ENCODE measurements around the gene SLC22A7.
A peak's percentile ranks its signal among the peaks of the same experiment; 100 is the strongest.
"Not testable (repeated sequence)": the region's sequence is repeated elsewhere in the genome, so short reads cannot be mapped to it uniquely, and the experiment has no call there.

SLC22A7 gene

DNA sequence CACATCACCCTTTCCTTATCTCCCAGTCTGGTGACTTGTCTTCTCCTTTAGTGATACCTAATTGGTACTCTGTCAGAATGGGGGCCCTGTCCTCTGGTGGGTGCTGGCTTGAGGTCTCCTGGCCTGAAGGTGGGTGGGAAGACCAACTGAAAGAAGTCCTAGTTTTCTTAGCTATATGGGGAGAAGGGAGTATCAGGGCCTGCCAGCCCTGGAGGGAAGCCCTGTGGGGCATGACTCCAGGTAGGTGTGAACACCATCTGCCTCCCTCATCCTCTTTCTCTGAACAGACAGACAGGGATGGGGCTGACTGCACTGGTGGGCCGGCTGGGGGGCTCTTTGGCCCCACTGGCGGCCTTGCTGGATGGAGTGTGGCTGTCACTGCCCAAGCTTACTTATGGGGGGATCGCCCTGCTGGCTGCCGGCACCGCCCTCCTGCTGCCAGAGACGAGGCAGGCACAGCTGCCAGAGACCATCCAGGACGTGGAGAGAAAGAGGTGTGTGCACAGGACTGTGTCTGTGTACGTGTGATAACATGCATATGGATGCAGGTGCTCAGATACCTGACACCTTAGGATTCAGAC, 5.8 kb downstream of the SLC22A7 start:
- DNase-seq: no peak

DNA sequence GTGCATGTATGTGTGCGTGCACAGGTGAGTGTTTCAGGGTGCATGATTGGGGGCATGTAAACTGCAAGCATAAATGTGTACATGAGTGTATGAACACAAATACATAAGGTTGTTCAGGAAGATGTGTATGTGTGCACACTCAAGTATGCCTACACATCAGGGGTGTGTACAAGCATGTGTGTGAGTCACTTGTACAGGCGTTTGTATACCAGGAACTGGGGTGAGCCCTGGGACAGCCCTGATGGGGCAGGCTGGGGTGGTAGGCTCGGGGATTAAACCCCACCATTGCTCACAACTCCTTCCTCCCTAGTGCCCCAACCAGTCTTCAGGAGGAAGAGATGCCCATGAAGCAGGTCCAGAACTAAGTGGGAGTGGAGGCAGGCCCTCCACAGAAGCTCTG, 6.3 kb downstream of the SLC22A7 start:
- DNase-seq: no peak

DNA sequence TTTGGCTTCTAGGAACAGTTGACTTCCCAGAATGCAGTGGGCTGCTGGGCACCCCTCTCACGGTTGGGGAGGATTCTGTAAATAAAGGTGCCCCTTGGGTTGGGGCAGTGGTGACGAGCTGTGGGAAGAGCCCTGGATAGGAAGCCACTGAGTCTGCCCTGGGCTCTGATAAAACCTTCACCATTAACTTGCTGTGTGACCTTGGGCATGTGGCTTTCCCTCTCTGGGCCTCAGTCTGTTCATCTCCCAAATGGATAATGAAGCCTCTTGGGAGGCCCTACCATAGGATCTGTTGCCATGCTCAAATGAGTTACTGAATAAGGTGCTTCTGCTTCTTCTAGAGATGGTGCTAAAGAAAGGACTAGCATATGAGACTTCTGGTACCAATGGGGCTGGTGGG, 6.8 kb downstream of the SLC22A7 start:
- DNase-seq: no peak

DNA sequence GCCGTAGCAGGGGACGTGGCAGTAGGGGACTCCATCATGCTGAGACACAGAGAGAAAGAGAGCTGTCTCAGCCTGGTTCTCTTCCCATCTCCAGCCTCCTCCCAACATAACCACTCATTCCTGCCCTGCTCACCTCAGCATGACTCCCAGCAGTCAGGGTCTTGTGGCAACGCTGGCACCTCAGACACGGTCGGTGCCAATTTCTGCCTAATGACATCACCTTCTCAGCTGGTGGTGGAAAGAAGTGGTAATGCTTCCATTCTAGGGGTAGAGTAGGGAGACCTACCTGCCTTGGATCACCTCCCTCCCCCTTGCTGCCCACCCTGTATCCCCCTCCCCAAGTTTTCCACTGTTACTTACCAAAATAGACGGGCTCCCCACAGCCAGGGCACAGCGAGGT, 8.0 kb downstream of the SLC22A7 start:
- no peak for DNase-seq

DNA sequence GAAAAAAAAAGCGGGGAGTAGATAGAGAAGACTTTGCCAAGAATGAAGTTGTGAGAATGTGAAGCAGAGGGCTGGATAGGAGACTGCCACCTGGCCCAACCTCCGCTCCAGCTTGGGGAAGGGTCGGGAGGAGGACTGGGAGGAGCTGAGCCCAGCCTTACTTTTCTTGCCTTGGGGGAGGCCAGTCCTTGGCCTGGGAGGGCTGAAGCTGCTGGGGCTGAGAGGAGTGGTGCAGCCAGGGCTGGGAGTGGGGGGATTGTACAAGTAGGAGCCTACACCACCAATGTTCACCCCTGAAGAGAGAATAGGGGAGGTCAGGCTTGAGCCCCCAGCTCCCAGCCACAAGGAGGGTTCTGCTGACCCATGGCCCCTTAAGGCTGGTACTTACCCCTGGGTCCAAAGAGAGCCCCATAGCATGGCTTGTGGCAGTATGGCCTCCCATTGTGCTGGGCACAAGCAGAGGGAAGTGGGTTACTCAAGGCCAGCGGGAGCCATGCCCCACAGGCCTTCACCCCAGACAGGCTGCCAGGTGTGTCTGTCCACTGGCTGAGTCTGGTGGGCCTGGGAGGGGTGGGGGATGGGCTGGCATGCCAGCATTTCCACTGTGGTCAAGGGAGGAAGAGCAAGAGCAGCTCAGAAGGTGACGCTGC, 9.5 kb downstream of the SLC22A7 start:
- no peak for DNase-seq

DNA sequence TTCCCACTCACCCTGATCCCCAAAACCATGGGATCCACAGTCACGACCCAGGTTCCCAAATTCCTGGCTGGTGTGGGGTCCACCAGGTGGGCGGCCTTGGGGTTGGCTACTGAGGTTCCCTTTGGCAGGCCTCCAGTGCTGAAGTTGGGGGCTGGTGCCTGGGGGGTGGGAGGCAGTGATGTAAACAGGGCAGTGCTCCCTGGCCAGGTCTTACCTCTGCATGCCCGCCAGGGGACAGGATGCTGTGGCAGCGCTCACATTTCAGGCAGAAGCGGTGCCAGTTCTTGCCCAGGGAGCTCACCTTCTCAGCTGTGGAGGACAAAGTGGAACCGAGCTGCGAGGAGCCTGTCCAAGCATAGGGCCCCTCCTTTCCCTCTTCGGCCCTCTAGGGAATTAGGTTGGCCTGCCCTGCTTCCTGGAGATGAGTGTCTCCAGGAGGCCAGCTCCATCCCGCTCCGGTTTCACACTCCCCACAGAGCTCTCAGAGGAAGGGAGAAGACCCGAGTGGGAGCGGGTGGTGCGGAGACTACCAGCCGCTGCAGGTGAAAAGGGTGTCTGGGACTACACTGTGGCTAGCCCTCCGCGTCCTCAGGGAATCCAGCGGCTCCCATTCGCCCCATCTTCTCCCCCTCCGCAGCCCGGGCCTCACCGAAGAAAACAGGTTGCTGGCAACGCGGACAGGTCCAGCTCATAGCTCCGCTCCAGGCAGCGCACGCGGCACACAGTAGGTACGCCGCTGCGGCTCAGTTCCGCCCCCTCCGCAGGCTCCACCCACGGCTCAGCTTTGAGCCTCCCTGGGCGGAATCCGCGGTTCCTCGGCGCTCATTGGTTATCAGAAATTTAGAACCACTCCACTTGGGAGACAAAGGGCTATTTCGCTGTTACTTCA, 10.3 kb downstream of the SLC22A7 start, which contains the start of gene CRIP3:
TSS of gene CRIP3 (minus strand) at position 726 of the 889 bp plus-strand sequence. CDS start at position 692, 34 bp downstream.
- peak; percentile 49 for DNase-seq

DNA sequence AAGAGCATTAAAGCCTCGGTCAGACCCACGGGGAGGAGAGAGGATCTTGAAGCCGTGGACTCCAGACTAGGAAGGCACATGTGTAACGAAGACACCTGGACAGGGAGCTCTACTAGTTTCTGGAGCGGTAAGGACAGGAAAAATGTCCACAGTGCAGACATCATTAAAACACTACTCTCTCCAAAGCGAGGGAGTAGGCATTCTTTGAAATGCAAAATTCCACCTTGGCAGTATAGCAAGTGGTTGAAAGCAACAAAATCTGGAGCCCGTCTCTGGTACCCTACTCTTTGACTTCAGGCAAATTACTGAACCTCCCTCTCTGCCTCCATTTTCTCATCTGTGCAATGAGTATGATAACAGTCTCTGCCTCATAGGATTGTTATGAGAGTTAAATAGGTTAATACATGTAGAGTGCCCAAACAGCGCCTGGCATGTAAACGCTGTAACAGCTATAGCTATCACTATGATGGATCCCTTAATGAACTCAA, 11.0 kb downstream of the SLC22A7 start:
- DNase-seq: no peak

DNA sequence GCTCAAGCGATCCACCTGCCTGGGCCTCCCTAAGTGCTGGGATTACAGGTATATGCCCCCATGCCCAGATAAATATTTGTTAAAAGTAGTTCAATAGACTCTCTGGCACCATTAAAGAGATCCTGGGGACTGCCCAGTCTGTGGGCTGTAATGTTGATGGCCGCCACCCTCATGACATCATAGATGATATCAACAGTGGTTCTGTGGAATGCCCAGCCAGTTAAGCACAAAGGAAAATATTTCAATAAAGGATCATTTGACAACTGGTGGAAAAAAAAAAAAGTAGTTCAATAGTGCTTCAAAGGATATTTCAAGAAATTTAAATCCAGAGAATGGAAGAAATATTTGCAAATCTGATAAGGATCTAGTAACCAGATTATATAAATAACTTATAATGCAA, 12.1 kb downstream of the SLC22A7 start:
- no peak for DNase-seq

DNA sequence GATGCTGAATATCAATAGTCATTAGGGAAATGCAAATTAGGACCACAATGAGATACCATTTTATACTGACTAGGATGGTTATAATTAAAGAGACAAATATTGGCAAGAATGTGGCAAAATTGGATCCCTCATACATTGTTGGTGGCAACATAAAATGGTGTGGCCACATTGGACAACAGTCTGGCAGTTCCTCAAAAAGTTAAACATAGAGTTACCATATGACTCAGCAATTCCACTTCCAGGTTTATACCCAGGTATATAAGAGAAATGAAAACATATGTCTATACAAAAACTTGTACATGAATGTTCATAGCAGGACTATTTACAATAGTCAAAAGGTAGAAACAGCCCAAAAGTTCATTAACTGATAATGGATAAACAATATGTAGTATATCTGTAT, 12.6 kb downstream of the SLC22A7 start:
- no peak for DNase-seq

DNA sequence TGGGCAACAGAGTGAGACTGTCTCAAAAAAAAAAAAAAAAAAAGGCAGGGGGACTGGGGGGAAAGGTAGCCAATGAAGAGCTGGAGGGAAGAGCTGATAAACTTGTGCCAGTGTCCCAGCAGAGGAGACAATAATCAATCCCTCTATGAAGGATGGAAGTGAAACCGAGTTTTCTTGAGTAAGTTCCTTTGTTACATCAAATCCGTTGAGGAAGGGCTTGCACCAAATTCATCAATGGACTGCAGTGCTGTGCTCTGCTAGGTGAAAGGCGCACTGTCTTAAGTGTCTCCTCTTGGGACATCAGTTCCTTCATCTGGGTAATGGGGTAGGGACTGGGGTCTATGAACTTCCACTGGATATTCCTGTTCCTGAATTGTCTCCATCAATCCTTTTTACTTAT, 13.6 kb downstream of the SLC22A7 start:
- no peak for DNase-seq

DNA sequence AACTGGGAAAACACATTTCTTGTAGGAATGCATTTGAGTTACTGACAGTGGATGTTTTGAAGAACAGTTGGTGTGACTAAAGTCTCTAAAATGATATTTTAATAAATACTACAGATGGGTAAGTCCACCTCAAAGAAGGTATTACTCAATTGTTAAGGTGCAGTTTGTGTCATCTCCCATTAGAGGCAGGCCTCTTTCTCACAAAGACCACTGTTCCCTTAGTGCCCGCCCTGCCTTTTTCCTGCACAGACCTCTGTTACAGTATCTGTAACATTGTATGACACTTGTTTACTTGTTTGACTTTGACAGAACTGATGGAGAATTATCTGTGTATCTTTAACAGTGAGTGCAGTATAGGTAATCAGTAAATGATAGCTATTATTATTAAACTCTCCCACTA, 15.8 kb downstream of the SLC22A7 start:
- DNase-seq: no peak

DNA sequence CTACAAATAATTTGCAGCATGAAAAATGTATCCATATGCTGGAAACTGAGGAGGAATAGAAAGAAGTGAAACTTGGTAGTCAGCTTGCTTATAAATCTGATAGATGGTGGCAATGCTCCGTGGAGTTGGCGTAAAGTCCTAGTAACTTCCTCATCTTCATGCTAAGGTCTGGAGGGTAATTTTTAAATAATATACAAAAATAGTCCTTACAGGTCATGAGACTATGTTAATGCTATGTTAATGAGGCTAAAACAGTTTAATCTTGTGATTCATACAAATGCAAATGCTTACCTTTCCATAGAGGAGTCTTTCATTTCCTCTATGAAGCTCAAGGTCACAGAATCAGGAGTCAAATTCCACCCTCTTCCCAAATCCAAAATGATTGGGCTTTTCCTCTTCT, 20.0 kb downstream of the SLC22A7 start:
- no peak for DNase-seq

DNA sequence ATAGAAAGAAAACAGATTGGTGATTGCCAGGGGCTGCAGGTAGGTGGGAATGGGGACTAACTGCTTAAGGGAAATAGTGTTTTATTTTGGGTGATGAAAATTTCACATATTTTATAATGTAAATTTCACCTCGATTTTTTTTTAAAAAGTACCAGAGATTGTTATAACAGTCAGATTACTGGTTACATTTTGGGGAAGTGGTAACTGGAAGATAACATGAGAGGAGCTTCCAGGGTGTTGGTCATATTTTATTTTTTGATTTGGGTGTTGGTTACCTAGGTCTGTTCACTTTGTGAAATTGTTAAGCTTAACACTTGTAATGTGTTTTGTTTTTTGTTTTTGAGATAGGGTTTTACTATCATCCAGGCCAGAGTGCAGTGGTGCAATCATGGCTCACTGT, 27.8 kb downstream of the SLC22A7 start:
- no peak for DNase-seq

DNA sequence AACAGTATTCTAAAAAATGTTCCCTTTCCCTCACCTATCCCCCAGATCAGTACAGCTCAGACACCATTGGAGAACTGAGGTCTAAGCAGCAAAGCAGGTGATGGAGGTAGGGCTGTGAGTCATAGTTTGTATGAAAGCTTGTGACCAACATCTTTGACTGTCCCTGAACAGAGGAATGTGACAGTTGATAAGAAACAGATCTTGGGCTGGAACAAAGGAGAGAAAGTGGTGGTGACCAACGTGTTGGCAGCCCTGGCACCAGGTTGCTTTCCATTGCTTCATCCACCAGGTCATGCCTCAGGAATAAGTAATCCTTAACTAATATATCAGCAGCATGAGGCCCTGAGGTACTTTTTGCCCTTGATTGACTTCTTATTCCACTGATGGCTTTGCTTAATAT, 30.5 kb downstream of the SLC22A7 start:
- DNase-seq: no peak

DNA sequence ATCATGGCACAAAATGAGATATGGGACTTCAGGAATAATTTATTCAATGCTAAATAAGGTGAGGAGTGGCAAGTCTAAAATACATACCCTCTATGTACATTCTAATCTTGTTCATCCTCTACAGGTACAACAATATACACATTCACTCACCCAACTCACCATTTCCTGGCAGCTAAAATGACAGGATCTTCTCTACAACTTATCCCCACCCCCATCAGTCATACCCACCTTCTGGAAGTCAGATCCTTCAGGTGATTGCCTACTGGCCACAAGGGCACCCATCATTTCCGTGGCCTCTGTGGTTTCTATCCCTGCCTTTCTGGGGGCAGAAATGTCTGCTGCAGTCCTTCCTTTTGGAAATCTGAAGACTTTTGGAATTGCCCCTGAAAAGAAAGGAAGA, 33.4 kb downstream of the SLC22A7 start:
- no peak for DNase-seq

DNA sequence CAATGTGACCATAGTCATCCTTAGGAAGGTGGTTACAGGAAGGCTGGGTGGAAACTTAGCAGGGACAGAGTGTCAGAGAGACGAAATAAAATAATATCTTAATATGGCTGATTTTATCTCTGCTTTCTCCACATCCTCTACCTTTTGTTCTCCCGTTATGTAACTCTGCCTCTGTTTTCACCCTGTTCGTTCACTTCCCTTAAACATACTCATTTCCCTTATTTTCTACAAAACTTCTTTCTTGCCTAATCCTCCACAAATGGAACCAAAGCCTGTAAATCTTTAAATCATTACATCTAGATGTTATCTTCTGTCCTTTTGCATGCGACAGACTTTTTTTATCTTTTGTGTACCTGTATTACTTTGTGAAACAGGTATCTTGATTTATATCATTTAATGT, 33.8 kb downstream of the SLC22A7 start:
- no peak for DNase-seq

DNA sequence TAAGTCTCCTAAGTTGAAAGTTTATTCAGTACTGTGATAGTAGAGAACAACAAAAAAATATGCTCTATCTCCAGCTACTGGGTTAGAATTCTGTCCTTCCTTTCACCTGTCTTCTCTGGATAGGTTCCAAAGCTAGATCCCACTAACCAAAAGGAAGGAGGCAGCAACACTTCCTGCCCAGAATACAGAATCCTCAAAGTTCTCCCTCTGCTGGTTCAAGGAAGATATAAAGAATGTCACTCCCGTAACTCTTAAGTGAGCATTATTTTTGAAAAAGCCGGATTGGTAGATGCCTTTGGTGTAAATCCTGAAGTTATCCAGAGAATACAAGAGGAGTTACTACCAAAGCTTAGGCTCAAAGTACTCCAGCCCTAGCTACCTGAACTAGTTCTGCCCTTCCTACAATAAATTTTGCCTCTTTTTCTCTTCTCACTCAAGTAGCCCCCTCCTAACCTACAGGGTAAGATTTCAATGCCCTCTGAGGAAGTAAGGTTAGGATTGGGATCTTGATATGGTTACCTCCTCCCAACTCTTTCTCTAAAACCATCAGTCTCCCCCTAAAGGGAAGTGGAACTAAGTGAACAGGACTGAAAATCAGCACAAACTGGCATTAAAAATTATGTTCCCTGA, 36.5 kb downstream of the SLC22A7 start:
- DNase-seq: no peak

DNA sequence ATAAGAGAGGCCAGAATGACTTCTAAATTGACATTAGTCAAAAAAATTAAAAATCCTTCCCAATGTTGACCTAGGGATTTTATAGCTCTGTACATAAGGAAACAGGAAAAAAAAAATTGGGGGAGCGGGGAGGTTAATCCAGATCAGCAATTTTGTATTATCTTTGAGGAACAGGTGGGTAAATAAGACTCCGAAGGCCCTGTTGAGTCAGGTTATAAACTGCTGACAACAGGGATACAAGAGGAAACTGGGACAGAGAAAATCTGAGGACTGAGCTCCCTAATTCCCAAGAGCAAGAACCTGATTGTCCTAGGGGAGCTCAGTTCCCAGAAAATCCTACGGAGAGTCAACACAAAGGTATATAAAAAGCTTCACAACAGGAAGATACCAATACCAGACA, 37.4 kb downstream of the SLC22A7 start:
- DNase-seq: no peak

DNA sequence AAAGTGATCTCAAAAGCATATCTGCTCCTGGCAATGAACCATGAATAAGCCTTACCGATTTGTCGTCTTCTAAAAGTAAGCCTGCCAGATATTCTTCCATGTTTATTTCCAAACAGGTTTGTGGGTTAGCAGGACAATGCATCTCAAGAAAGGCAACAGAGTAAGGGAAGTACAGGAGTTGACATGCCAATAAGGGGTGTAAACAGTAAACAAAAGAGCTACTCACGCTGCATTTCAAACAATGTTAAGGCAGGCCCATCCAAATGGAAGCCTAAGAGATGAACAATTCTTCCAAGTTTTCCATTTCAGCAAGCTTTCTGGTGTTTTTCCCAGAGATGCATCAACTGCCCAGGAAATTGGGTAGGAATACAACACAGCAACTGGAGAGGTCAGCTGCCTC, 38.3 kb downstream of the SLC22A7 start:
- DNase-seq: no peak

DNA sequence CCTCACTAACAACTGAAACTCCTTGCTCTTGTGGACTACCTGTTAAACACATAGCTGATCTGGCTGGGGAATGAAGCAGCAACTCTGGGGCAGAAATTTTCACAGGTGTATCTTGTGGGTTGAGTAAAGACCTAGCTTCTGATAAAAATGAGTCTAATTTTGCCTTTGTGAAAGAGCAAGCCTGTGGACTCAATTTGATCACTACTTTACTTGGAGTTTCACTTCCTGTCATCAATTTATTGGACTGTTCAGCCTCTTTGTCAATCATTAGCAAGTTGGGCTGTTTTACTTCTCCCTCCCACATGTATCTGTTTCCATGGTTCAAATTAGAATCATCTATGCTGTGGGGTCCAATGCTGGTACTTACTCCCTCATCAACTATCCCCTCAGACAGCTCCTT, 40.2 kb downstream of the SLC22A7 start:
- no peak for DNase-seq

DNA sequence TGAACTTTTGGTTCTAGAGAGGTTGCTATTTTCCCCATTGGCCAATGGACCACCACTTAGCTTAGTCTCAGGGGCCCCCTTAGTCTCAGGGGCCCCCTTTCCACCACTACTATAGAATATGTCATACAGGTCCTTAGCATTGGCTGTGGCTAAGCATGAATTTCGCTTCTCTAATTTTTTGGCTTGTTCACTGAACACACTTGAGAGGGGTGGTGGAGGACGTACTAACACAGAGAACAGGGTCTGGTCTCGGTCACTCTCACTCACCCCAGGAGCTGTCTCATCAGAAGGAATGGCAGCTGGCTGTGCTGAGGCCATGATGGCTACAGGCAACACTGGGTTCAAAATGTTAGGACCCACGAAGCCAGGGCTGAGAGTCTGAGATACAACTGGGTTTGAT, 41.1 kb downstream of the SLC22A7 start:
- DNase-seq: no peak

DNA sequence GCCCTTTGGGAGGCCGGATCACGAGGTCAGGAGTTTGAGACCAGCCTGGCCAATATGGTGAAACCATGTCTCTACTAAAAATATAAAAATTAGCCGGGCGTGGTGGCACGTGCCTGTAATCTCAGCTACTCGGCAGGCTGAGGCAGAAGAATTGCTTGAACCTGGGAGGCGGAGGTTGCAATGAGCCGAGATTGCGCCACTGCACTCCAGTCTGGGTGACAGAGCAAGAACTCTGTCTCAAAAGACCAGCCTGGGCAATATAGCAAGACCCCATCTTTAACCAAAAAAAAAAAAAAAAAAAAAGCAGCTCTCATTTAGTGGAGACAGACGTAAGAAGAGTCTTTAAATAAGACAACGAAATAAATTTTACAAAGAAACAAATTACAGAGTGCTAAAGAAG, 48.2 kb downstream of the SLC22A7 start:
- DNase-seq: not testable (repeated sequence)

DNA sequence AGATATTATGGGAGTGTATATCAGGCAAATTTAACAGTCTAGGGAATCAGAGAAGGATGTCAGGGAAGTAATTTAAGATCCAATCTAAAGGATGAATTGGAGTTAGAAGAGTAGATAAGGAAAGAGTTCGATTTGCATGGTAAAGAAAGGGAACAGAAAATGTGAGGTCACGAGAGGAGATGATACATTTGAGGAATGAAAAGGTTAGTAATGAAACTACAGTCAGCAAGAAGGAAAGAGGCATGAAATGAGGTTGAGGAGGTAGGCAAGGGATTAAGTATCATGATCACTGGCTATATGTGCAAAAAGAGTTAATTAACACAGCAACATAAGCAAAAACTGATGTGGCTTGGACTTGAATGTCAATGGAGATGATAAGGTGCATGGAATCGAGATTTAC, 49.0 kb downstream of the SLC22A7 start:
- DNase-seq: no peak

DNA sequence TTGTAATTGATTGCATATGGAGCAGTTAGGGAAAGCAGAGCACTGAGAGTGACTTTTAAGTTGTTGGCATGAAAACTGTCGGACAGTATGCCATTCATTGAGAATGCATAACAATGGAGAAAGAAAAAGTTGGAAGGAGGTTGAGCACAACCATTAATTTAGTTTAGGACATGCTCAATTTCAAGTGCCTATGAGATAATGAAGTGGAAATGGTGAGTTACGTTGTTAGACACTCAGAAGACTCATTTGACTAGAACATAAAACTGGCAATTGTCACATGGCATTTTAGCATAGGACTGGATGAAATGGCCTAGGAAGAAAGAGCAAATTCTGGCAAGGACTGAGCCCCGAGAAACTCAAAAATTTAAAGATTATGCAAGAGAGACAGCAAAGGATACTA, 49.4 kb downstream of the SLC22A7 start:
- no peak for DNase-seq
